ENCODE results near the gene PLOD1.

DNA sequence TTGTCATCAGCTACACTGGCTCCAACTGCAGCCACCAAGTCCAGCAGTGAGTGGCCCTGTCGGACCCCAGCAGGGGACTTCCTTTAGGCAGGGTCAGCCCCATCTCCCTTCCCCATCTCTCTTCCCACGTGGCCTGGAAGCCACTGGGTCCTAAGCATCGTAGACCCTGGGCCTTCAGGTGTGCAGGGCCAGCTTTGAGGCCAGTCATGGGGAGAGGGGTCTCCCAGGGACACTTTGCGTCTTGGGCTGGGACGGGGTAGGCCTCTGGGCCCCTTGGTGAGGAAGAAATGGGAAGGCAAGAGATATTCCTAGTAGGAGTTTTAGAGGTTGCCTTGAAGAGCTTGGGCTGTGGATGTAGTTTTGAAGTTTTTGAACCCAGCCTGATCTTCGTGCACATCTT, 72.7 kb downstream of the PLOD1 start:
- TF ChIP-seq HDAC2 (IDR thresholded peaks at IDR 0.05) = no peak
- TF ChIP-seq, protein P1, sequence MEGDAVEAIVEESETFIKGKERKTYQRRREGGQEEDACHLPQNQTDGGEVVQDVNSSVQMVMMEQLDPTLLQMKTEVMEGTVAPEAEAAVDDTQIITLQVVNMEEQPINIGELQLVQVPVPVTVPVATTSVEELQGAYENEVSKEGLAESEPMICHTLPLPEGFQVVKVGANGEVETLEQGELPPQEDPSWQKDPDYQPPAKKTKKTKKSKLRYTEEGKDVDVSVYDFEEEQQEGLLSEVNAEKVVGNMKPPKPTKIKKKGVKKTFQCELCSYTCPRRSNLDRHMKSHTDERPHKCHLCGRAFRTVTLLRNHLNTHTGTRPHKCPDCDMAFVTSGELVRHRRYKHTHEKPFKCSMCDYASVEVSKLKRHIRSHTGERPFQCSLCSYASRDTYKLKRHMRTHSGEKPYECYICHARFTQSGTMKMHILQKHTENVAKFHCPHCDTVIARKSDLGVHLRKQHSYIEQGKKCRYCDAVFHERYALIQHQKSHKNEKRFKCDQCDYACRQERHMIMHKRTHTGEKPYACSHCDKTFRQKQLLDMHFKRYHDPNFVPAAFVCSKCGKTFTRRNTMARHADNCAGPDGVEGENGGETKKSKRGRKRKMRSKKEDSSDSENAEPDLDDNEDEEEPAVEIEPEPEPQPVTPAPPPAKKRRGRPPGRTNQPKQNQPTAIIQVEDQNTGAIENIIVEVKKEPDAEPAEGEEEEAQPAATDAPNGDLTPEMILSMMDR (IDR thresholded peaks at IDR 0.05 in 2 of 3, conservative IDR thresholded peaks at IDR 0.05 in 1 of 3; ENCODE audit: control insufficient read depth in 2 of 3, extremely low read depth in 1 of 3, insufficient read depth in 1 of 3, low read depth in 3 of 3, low read length in 3 of 3) = no peak
- TF ChIP-seq POLR2A (IDR thresholded peaks at IDR 0.05; ENCODE audit: low read depth, low read length) = no peak
- no peak for TF ChIP-seq ZZZ3 (IDR thresholded peaks at IDR 0.05; ENCODE audit: control insufficient read depth, insufficient read length, low read depth)
- TF ChIP-seq FOS (IDR thresholded peaks at IDR 0.05; ENCODE audit: borderline replicate concordance, extremely low read depth, insufficient read length) = no peak
- TF ChIP-seq, protein P2, sequence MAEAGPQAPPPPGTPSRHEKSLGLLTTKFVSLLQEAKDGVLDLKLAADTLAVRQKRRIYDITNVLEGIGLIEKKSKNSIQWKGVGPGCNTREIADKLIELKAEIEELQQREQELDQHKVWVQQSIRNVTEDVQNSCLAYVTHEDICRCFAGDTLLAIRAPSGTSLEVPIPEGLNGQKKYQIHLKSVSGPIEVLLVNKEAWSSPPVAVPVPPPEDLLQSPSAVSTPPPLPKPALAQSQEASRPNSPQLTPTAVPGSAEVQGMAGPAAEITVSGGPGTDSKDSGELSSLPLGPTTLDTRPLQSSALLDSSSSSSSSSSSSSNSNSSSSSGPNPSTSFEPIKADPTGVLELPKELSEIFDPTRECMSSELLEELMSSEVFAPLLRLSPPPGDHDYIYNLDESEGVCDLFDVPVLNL (IDR thresholded peaks at IDR 0.05; ENCODE audit: low read depth, low read length) = no peak
- no peak for TF ChIP-seq EP300 (IDR thresholded peaks at IDR 0.05; ENCODE audit: borderline replicate concordance in 1 of 2, control insufficient read depth in 1 of 2, low read depth in 2 of 2, low read length in 2 of 2)

Measured in GM12878 (cell line).